T-helper 2 cell treated with Interferon-gamma antibody and Interleukin-4, amounts not matched to agents 5 μg/mL and 100 μg/mL, for 36 hours (primary cell): ENCODE results near the gene PCBP2.
A peak's percentile ranks its signal among the peaks of the same experiment; 100 is the strongest.

Experiments used
- DNase-seq: peaks from one replicate; pipeline ENCODE4 v3.0.0; 2021; ENCODE audit warnings: low spot score
- H3K27ac Mint-ChIP-seq: one replicate; pipeline ENCODE4 v1.8.0; 2021; ENCODE audit warnings: mild to moderate bottlenecking, mixed read lengths
- H3K27me3 Mint-ChIP-seq: one replicate; pipeline ENCODE4 v1.8.0; 2021; ENCODE audit warnings: low read depth, mixed read lengths
- H3K36me3 Mint-ChIP-seq: one replicate; pipeline ENCODE4 v1.8.0; 2021; ENCODE audit warnings: low read depth, mixed read lengths
- H3K4me1 Mint-ChIP-seq: one replicate; pipeline ENCODE4 v1.8.0; 2021; ENCODE audit warnings: low read depth, mixed read lengths
- H3K4me3 Mint-ChIP-seq: one replicate; pipeline ENCODE4 v1.8.0; 2022; ENCODE audit warnings: mild to moderate bottlenecking, moderate library complexity, mixed read lengths
- H3K9me3 Mint-ChIP-seq: one replicate; pipeline ENCODE4 v1.8.0; 2021; ENCODE audit warnings: mixed read lengths

Gene PCBP2

GRCh38 chr12:53485955-53486735 lies 34.2 kb downstream of the PCBP2 start:
- H3K27ac Mint-ChIP-seq: no peak overlapping the region
- H3K9me3 Mint-ChIP-seq: no peaks in the 10 kb centered on the region
- peaks cover 40% of the 10 kb centered on the region for H3K36me3 Mint-ChIP-seq

DNA sequence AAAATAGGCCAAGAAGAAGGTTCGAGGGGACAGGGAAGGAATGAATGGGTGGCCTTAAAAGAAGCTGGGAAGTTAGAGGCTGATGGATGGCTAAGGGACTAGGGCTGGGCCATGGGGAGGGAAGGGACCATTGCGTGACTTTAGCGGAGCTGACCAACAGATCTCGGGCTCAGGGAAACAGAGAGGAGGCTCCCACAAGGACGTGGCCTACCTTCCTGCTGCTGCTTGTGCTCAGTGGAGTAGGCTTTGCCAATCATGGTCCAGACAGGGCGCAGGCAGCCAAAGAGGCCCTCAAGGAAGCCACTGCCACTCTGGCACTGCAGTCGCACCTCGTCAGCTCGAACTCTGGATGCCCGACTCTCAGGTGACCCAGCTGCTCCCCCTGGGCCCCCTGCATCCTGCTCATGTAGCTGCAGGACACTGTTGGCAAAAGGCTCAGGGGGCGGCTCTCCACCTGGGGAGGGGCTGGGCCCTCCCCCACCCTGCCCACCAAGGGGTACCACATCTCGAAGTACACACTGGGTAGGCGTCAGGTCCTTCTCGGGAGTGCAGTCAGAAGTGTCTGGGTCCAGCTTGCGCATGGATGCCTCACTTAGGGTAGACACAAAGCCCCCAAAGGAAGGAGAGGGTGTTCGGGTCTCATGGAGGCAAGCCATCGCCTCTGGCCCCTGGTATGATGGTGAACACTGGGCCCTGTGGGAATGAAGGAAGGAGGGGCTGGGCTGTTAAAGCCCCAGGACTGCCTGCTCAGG lies 35.0 kb downstream of the PCBP2 start:
- no peaks in the 10 kb centered on the region for H3K27me3 Mint-ChIP-seq
- H3K4me3 Mint-ChIP-seq: no peak overlapping the region
- H3K27ac Mint-ChIP-seq: no peak overlapping the region
- no peak for DNase-seq
- peaks cover 33% of the 10 kb centered on the region for H3K36me3 Mint-ChIP-seq
- H3K4me1 Mint-ChIP-seq: no peaks in the 10 kb centered on the region
- H3K9me3 Mint-ChIP-seq: no peaks in the 10 kb centered on the region

More at GRCh38 chr12:53485955-53486735, 34.2 kb downstream of the PCBP2 start:
- Mint-ChIP-seq H3K4me3 (no peak overlapping the region), H3K27me3 (no peaks in the 10 kb centered on the region), H3K4me1 (no peaks in the 10 kb centered on the region)
- no peak for DNase-seq

DNA sequence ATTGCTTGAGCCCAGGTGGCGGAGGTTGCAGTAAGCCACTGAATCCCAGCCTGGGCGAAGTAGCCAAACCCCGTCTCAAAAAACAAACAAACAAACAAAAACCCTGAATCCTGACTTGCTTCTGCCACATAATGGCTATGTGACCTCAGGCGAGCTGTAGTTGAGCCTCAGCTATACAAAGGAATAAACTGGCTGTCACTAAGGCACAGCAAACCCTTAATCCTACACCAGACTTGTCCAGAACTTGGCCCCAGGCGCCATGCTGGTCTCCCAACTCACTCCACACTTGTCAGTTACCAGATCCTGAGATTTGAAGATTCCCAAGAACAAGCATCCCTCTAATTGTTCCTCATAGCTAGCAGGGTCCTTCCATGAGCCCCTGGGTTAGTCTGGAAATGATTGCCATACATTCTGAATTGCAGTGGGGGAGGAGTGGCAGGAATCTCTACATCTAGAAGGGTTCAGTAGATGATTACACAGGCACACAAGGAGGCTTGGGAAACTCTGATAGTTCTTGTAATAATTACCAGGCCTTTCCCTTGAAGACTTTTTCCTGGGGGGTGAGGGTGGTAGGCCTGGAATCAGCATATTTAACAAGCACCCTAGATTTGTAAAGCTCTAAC lies 37.5 kb downstream of the PCBP2 start:
- peaks cover 19% of the 10 kb centered on the region for H3K36me3 Mint-ChIP-seq
- no peaks in the 10 kb centered on the region for H3K27me3 Mint-ChIP-seq
- H3K4me1 Mint-ChIP-seq: peaks cover 17% of the 10 kb centered on the region
- H3K4me3 Mint-ChIP-seq: no peak overlapping the region
- DNase-seq: no peak
- H3K9me3 Mint-ChIP-seq: no peaks in the 10 kb centered on the region
- no peak overlapping the region for H3K27ac Mint-ChIP-seq

- no peaks in the 10 kb centered on the region for H3K27me3 Mint-ChIP-seq
- H3K36me3 Mint-ChIP-seq: peaks cover 11% of the 10 kb centered on the region
- DNase-seq: no peak
- H3K4me3 Mint-ChIP-seq: peak overlapping the region; percentile 71
- H3K9me3 Mint-ChIP-seq: no peaks in the 10 kb centered on the region
- peaks cover 21% of the 10 kb centered on the region for H3K4me1 Mint-ChIP-seq
- peak overlapping the region; percentile 55 for H3K27ac Mint-ChIP-seq
Measured at GRCh38 chr12:53492188-53492587, 40.3 kb downstream of the PCBP2 start.

- H3K36me3 Mint-ChIP-seq: peaks cover 6% of the 10 kb centered on the region
- peak overlapping the region; percentile 88 for H3K4me3 Mint-ChIP-seq
- no peaks in the 10 kb centered on the region for H3K9me3 Mint-ChIP-seq
- peak; percentile 83 for DNase-seq
- no peaks in the 10 kb centered on the region for H3K27me3 Mint-ChIP-seq
- peaks cover 28% of the 10 kb centered on the region for H3K4me1 Mint-ChIP-seq
- H3K27ac Mint-ChIP-seq: peak overlapping the region; percentile 72
Measured at GRCh38 chr12:53492830-53493609, 41.1 kb downstream of the PCBP2 start.

DNA sequence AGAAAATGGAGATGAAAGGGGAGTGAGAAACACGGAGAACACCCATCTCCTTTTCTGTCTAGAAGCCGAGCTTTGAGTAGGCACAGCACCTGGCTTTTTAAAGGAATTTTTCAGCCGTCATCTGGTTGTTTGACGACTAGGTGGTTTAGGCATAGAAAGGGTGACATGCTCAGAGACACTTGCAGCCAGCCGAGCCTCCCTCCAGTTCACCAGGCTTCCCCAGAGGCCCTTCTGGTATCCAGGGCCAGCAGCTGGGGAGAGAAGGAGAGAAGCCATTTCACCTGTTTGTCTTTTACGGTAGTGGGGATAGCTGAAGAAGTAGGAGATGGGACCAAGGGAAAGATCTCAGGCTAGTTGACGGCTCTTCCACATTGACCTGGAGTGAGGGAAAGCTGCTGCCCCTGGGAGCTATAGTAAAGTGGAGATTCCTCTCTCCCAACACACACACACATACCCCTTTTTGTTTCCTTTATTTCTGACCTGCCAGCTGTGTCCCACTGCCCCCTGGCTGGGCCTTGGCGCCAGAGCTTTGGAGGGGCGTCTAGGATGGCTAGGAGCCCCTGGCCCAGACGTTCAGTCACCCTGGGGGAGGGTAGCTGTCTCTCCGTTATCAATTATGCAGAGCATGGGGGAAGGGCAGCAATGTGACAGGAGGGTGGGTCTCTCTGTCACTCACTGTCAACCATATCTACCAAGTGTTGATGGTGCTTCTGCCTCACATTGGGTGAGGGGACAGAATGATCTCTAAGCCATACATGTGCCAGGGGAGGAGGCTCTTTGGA lies 41.9 kb downstream of the PCBP2 start:
- peak overlapping the region; percentile 72 for H3K27ac Mint-ChIP-seq
- no peaks in the 10 kb centered on the region for H3K27me3 Mint-ChIP-seq
- H3K4me1 Mint-ChIP-seq: peaks cover 34% of the 10 kb centered on the region
- no peaks in the 10 kb centered on the region for H3K9me3 Mint-ChIP-seq
- H3K36me3 Mint-ChIP-seq: peaks cover 6% of the 10 kb centered on the region
- peak overlapping the region; percentile 88 for H3K4me3 Mint-ChIP-seq
- DNase-seq: no peak

GRCh38 chr12:53495903-53496751 lies 44.2 kb downstream of the PCBP2 start:
- Mint-ChIP-seq H3K36me3 (peaks cover 6% of the 10 kb centered on the region), H3K9me3 (no peaks in the 10 kb centered on the region), H3K4me1 (peaks cover 43% of the 10 kb centered on the region), H3K27ac (no peak overlapping the region), H3K27me3 (no peaks in the 10 kb centered on the region), H3K4me3 (no peak overlapping the region)
- no peak for DNase-seq

DNA sequence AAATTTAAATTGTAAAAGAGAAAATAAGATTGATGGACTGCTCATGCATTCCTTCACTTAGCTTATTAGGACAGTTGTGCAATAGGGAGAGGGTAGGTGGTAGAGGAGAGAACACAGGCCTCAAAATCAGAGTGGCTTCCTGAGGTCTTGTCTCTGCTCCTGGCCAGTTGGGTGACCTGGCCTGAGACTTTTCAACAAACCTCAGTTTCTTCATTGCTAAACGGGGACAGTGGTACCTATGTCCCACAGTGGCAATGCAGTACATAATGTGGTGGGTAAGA lies 44.8 kb downstream of the PCBP2 start:
- no peaks in the 10 kb centered on the region for H3K27me3 Mint-ChIP-seq
- no peak overlapping the region for H3K27ac Mint-ChIP-seq
- H3K4me3 Mint-ChIP-seq: no peak overlapping the region
- H3K36me3 Mint-ChIP-seq: peaks cover 6% of the 10 kb centered on the region
- H3K9me3 Mint-ChIP-seq: no peaks in the 10 kb centered on the region
- peaks cover 43% of the 10 kb centered on the region for H3K4me1 Mint-ChIP-seq
- DNase-seq: no peak

DNA sequence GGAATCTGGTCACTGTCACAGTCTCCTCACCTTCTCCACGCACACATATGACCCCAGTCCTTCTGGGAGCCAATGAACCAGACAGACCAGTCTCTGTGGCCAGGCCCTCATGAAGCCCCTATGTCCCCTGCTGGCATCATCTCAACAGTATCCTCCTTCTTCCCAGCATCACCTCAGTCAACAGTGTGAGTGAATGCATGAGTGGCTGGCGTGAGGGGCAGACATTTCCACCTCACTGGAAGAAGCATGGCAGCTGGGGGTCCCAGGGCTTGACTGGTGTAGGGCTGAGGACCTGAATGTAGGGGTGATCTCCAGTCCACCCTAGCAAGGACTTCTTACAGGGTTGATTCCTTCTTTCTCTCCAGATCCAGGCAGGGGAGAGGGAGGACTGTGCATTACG lies 45.6 kb downstream of the PCBP2 start:
- H3K27ac Mint-ChIP-seq: no peak overlapping the region
- DNase-seq: no peak
- peaks cover 6% of the 10 kb centered on the region for H3K36me3 Mint-ChIP-seq
- H3K9me3 Mint-ChIP-seq: no peaks in the 10 kb centered on the region
- peaks cover 43% of the 10 kb centered on the region for H3K4me1 Mint-ChIP-seq
- peak overlapping the region; percentile 4 for H3K4me3 Mint-ChIP-seq
- no peaks in the 10 kb centered on the region for H3K27me3 Mint-ChIP-seq

GRCh38 chr12:53498235-53498630 lies 46.3 kb downstream of the PCBP2 start:
- peaks cover 6% of the 10 kb centered on the region for H3K36me3 Mint-ChIP-seq
- H3K27me3 Mint-ChIP-seq: no peaks in the 10 kb centered on the region
- peaks cover 41% of the 10 kb centered on the region for H3K4me1 Mint-ChIP-seq
- peak overlapping the region; percentile 94 for H3K4me3 Mint-ChIP-seq
- no peaks in the 10 kb centered on the region for H3K9me3 Mint-ChIP-seq
- DNase-seq: no peak
- peak overlapping the region; percentile 95 for H3K27ac Mint-ChIP-seq

GRCh38 chr12:53499266-53500141 lies 47.6 kb downstream of the PCBP2 start, which contains the start of gene MAP3K12:
MAP3K12 (minus strand) TSS chr12:53499458; CDS start chr12:53487391, 12,067 bp downstream.
- H3K9me3 Mint-ChIP-seq: no peaks in the 10 kb centered on the region
- H3K36me3 Mint-ChIP-seq: peaks cover 9% of the 10 kb centered on the region
- H3K27me3 Mint-ChIP-seq: no peaks in the 10 kb centered on the region
- peak within 1 kb of the TSS; percentile 94 for H3K4me3 Mint-ChIP-seq
- peaks cover 32% of the 10 kb centered on the region for H3K4me1 Mint-ChIP-seq
- H3K27ac Mint-ChIP-seq: peak within 1 kb of the TSS; percentile 95
- DNase-seq: peak; percentile 68
